Endodermal cell (in vitro differentiated cells): ENCODE measurements around the gene GPR176. TPM values are rescaled to one million over a fixed set of nuclear protein-coding genes. Genes with fewer than 3 reads are reported as not detected.

Source experiments
- DNase-seq: peaks from one replicate; pipeline ENCODE4 v3.0.0-alpha.2; 2017
- H3K27ac ChIP-seq: 2 replicates; pipeline ENCODE4 v1.5.1; 2013; ENCODE audit warnings: mild to moderate bottlenecking, low read depth, low read length, moderate library complexity
- H3K27me3 ChIP-seq: 2 replicates; pipeline ENCODE4 v1.6.1; 2013; ENCODE audit warnings: mild to moderate bottlenecking, low read length, moderate library complexity; ENCODE audit not compliant: insufficient read depth, control insufficient read depth, poor library complexity, severe bottlenecking
- H3K36me3 ChIP-seq: 2 replicates; pipeline ENCODE4 v1.7.0; 2013; ENCODE audit warnings: mild to moderate bottlenecking, low read length, moderate library complexity; ENCODE audit not compliant: control insufficient read depth, insufficient read depth
- H3K4me1 ChIP-seq: one replicate; pipeline ENCODE4 v1.7.0; 2013; ENCODE audit warnings: low read length; ENCODE audit not compliant: control insufficient read depth, insufficient read depth
- H3K4me3 ChIP-seq: 2 replicates; pipeline ENCODE4 v1.5.1; 2013; ENCODE audit warnings: mild to moderate bottlenecking, low read length, moderate library complexity
- H3K9ac ChIP-seq: 2 replicates; pipeline ENCODE4 v1.6.1; 2013; ENCODE audit warnings: mild to moderate bottlenecking, low read length, moderate library complexity; ENCODE audit not compliant: poor library complexity, severe bottlenecking; ENCODE audit errors: extremely low read depth
- H3K9me3 ChIP-seq: 2 replicates; pipeline ENCODE4 v1.6.1; 2013; ENCODE audit warnings: mild to moderate bottlenecking, low read length, moderate library complexity; ENCODE audit not compliant: control insufficient read depth
- H3K27ac Mint-ChIP-seq: 2 replicates; pipeline ENCODE4 v1.8.0; 2020; ENCODE audit warnings: mixed read lengths
- H3K27me3 Mint-ChIP-seq: 2 replicates; pipeline ENCODE4 v1.8.0; 2021; ENCODE audit warnings: mild to moderate bottlenecking, mixed read lengths; ENCODE audit not compliant: insufficient read depth
- H3K36me3 Mint-ChIP-seq: 2 replicates; pipeline ENCODE4 v1.8.0; 2020; ENCODE audit warnings: low read depth, mixed read lengths
- H3K4me1 Mint-ChIP-seq: 2 replicates; pipeline ENCODE4 v1.8.0; 2020; ENCODE audit warnings: mixed read lengths
- H3K4me3 Mint-ChIP-seq: 2 replicates; pipeline ENCODE4 v1.8.0; 2020; ENCODE audit warnings: mild to moderate bottlenecking, moderate library complexity, mixed read lengths
- H3K9me3 Mint-ChIP-seq: 2 replicates; pipeline ENCODE4 v1.8.0; 2020; ENCODE audit warnings: mild to moderate bottlenecking, mixed read lengths
- CTCF ChIP-seq: fragments of 200-600 bp; sonication (generic); conservative IDR thresholded peaks from 2 replicates; pipeline ENCODE4 v1.5.0; 2021; ENCODE audit warnings: antibody characterized with exemption, mild to moderate bottlenecking
- WGBS, 2 experiments: methylation state at CpG; one replicate each; pipeline versions ENCODE4 v1.1.5 to v1.1.7; 2013; ENCODE audit warnings: missing lambda C conversion rate in 2 of 2, mixed read lengths in 1 of 2; ENCODE audit not compliant: insufficient coverage in 1 of 2, insufficient read length in 1 of 2; 5-methylcytosine and 5-hydroxymethylcytosine counted together
- total RNA-seq, 2 donors: library from RNA; stranded (reverse); fragmentation: NEBNext Ultra II Directional in 1 of 2; extraction: Animal tissue kit (Norgen Biotek cat#: 25700) in 1 of 2; gene quantifications; 2 replicates in 1 of 2; 3 replicates in 1 of 2; pipeline ENCODE4 v1.2.1, GENCODE V29; 2021

The GPR176 gene
- total RNA-seq, 2 donors from 2014 or later: 26.0 to 31.1 TPM

- DNase-seq: no peak
- Histone ChIP-seq H3K9ac (no peak overlapping the region), H3K36me3 (no peaks in the 10 kb centered on the region), H3K27ac (no peak overlapping the region), H3K4me1 (no peaks in the 10 kb centered on the region), H3K4me3 (no peak overlapping the region), H3K9me3 (no peaks in the 10 kb centered on the region), H3K27me3 (no peaks in the 10 kb centered on the region)
- WGBS, 2 experiments: 87 to 90% methylated on average over 2 of the region's 2 CpGs
- no peak overlapping the region for H3K27ac Mint-ChIP-seq
- H3K4me3 Mint-ChIP-seq: no peak overlapping the region
- H3K27me3 Mint-ChIP-seq: no peaks in the 10 kb centered on the region
- peaks cover 16% of the 10 kb centered on the region for H3K4me1 Mint-ChIP-seq
- peaks cover 2% of the 10 kb centered on the region for H3K9me3 Mint-ChIP-seq
- H3K36me3 Mint-ChIP-seq: peaks cover 5% of the 10 kb centered on the region
- TF ChIP-seq CTCF: no peak
Measured at GRCh38 chr15:39855400-39855799, 64.7 kb downstream of the GPR176 start.

GRCh38 chr15:39854161-39854560, 65.9 kb downstream of the GPR176 start:
- Histone ChIP-seq H3K4me3 (no peak overlapping the region), H3K4me1 (no peaks in the 10 kb centered on the region), H3K9me3 (no peaks in the 10 kb centered on the region), H3K27ac (no peak overlapping the region), H3K36me3 (no peaks in the 10 kb centered on the region), H3K9ac (no peak overlapping the region), H3K27me3 (no peaks in the 10 kb centered on the region)
- Mint-ChIP-seq H3K4me3 (no peak overlapping the region), H3K27me3 (no peaks in the 10 kb centered on the region), H3K27ac (no peak overlapping the region), H3K36me3 (peaks cover 5% of the 10 kb centered on the region), H3K9me3 (peaks cover 2% of the 10 kb centered on the region), H3K4me1 (peaks cover 17% of the 10 kb centered on the region)
- no peak for DNase-seq
- no peak for TF ChIP-seq CTCF

- Histone ChIP-seq H3K9ac (no peak overlapping the region), H3K9me3 (no peaks in the 10 kb centered on the region), H3K36me3 (no peaks in the 10 kb centered on the region), H3K27ac (no peak overlapping the region), H3K27me3 (no peaks in the 10 kb centered on the region), H3K4me1 (no peaks in the 10 kb centered on the region), H3K4me3 (no peak overlapping the region)
- H3K9me3 Mint-ChIP-seq: no peaks in the 10 kb centered on the region
- no peak for TF ChIP-seq CTCF
- peaks cover 20% of the 10 kb centered on the region for H3K4me1 Mint-ChIP-seq
- H3K4me3 Mint-ChIP-seq: no peak overlapping the region
- no peak for DNase-seq
- 85 to 86% methylated on average over 1 of the region's 1 CpG for WGBS, 2 experiments
- no peaks in the 10 kb centered on the region for H3K27me3 Mint-ChIP-seq
- H3K27ac Mint-ChIP-seq: no peak overlapping the region
- H3K36me3 Mint-ChIP-seq: no peaks in the 10 kb centered on the region
Measured at GRCh38 chr15:39852250-39852649, 67.8 kb downstream of the GPR176 start.
